Large intestine (tissue), 3 donors: ENCODE results near the gene ADSS1. TPM values are rescaled to one million over a fixed set of nuclear protein-coding genes. Genes with fewer than 3 reads are reported as not detected.
A peak's percentile ranks its signal among the peaks of the same experiment; 100 is the strongest.

ENCODE experiments used
- DNase-seq, 2 donors: peaks; one replicate each; pipeline versions ENCODE4 v3.0.0 to v3.0.0-alpha.2; 2013
- H3K27ac ChIP-seq: one replicate; pipeline ENCODE4 v1.5.1; 2013; ENCODE audit warnings: low read length
- H3K27me3 ChIP-seq: 2 replicates; pipeline ENCODE4 v1.6.1; 2013; ENCODE audit warnings: low read length; ENCODE audit not compliant: control insufficient read depth, insufficient read depth
- H3K36me3 ChIP-seq: 2 replicates; pipeline ENCODE4 v1.6.1; 2013; ENCODE audit warnings: low read length; ENCODE audit not compliant: control insufficient read depth, insufficient read depth
- H3K4me1 ChIP-seq: one replicate; pipeline ENCODE4 v1.6.1; 2013; ENCODE audit warnings: low read length; ENCODE audit not compliant: control insufficient read depth, insufficient read depth
- H3K4me3 ChIP-seq: one replicate; pipeline ENCODE4 v1.5.1; 2013; ENCODE audit warnings: low read length
- H3K9me3 ChIP-seq: one replicate; pipeline ENCODE4 v1.6.1; 2013; ENCODE audit warnings: mild to moderate bottlenecking, low read depth, low read length, moderate library complexity; ENCODE audit not compliant: control insufficient read depth
- WGBS: methylation state at CpG from one replicate; pipeline ENCODE4 v1.1.5; 2013; ENCODE audit warnings: low lambda C conversion rate; ENCODE audit not compliant: insufficient coverage; 5-methylcytosine and 5-hydroxymethylcytosine counted together
- polyA plus RNA-seq: library from polyadenylated mRNA; unstranded; fragments of 120-200 nt; gene quantifications from one replicate; pipeline ENCODE4 v1.2.1, GENCODE V29; 2013

ADSS1 gene
- polyA plus RNA-seq, 1 donor = 6.3 TPM

DNA sequence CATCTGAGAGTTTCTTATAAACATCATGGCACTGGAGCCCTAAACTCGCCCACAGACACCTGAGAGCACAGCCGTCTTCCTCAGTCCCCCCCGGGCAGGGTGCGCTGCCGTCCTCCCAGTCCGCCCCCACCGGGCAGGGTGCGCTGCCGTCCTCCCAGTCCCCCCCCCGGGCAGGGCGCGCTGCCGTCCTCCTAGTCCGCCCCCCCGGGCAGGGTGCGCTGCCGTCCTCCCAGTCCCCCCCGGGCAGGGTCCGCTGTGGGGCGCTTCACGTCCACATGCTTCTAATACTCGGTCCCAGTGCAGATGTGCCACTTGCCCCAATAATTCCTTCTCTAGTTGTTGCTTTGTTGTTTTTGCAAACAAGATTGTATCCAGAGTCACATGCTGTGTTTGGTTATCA lies 6.9 kb upstream of the ADSS1 start:
- Histone ChIP-seq H3K4me3 (no peak overlapping the region), H3K27ac (no peak overlapping the region), H3K9me3 (peaks cover 2% of the 10 kb centered on the region), H3K4me1 (no peaks in the 10 kb centered on the region), H3K36me3 (peaks cover 63% of the 10 kb centered on the region), H3K27me3 (no peaks in the 10 kb centered on the region)
- DNase-seq = no peak
- 100% methylated on average over 2 of the region's 22 CpGs for WGBS

DNA sequence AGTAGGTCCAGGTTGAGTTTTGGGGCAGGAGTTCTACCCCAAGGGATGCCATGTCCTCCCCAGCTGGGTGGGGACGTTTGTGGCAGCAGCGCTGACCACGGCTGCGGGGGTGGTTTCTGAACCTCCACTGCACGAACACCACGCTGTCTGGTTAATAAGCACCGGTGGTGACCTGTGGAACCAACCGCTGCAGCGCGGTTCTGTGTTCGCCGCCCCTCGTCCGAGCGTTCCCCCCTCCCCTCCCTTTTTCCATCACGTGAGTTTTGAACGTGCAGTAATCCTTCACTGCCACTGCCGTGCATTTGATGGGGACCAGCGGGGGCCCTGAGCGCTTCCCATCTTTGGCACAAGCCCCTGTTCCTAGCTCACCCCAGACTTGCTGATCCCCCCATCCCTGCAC lies 6.4 kb upstream of the ADSS1 start:
- H3K36me3 ChIP-seq = peaks cover 61% of the 10 kb centered on the region
- WGBS = no CpG with 5 or more reads among the region's 20 CpGs
- no peak overlapping the region for H3K4me3 ChIP-seq
- H3K27ac ChIP-seq = no peak overlapping the region
- no peaks in the 10 kb centered on the region for H3K4me1 ChIP-seq
- H3K9me3 ChIP-seq = peaks cover 2% of the 10 kb centered on the region
- H3K27me3 ChIP-seq = no peaks in the 10 kb centered on the region
- DNase-seq = no peak

DNA sequence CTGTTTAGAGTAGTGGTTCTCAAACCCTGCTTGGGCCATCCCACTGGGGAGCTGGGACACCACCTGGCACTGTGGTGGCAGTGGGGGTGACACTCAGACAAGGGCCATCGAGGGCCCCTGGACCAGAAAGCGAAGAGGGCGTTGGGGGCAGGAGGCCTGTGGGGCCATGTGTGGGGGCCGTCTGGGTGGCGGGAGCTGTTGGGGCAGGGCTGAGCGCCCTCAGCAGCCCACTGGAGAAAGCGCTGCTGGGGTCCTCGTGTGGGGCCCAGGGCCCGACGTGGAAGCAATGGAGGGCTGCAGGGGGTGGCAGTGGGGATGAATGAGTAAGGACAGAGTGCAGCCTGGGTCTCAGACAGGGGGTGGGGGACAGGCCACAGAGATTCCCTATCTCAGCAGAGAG lies 5.9 kb upstream of the ADSS1 start:
- Histone ChIP-seq H3K27me3 (no peaks in the 10 kb centered on the region), H3K27ac (no peak overlapping the region), H3K4me1 (peaks cover 3% of the 10 kb centered on the region), H3K9me3 (peaks cover 2% of the 10 kb centered on the region), H3K4me3 (no peak overlapping the region), H3K36me3 (peaks cover 56% of the 10 kb centered on the region)
- WGBS = no CpG with 5 or more reads among the region's 10 CpGs
- no peak for DNase-seq

DNA sequence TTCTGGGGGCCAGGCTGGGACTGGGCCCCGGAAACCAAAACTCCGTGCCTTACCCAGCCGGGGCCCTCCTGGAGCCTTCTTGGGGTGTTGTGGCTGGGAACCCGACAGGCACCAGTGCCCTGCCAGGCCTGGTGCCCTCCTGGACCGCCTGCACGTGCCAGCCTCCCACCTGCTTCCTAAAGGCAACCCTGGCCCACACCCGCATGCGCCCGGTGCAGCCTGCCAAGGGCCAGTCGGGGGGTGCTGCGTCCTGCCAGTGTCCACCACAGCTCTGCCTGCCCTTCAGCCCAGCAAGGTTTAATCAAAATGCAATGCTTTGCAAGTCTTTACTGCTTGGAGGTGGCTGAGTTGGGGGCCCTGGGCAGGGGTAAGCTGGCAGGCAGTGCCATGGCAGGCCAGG lies 5.2 kb upstream of the ADSS1 start:
- peaks cover 2% of the 10 kb centered on the region for H3K9me3 ChIP-seq
- H3K4me1 ChIP-seq = peaks cover 6% of the 10 kb centered on the region
- no peak overlapping the region for H3K4me3 ChIP-seq
- WGBS = no CpG with 5 or more reads among the region's 11 CpGs
- no peak for DNase-seq
- H3K36me3 ChIP-seq = peaks cover 49% of the 10 kb centered on the region
- no peak overlapping the region for H3K27ac ChIP-seq
- no peaks in the 10 kb centered on the region for H3K27me3 ChIP-seq

DNA sequence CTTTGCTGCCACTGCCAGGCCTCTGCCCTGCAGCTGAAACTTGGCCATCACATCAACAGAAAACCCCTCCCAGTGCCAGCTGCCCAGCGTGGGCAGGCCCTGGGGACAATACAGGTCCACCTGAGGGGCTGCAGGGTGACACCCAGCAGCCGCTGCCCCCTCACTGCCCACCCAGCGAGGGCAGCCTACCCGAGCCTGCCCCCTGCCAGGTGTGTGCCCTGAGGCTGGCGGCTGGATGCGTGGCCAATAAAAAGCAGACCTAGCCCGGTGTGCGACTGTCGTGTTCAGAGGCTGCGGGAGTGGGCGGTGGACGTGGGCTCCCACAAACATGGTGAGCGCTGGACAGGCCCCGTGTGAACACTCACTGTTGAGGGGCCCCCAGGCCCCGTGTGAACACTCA lies 4.7 kb upstream of the ADSS1 start:
- Histone ChIP-seq H3K9me3 (peaks cover 2% of the 10 kb centered on the region), H3K36me3 (peaks cover 44% of the 10 kb centered on the region), H3K27me3 (no peaks in the 10 kb centered on the region), H3K4me3 (no peak overlapping the region), H3K4me1 (peaks cover 6% of the 10 kb centered on the region), H3K27ac (no peak overlapping the region)
- DNase-seq = no peak
- no CpG with 5 or more reads among the region's 15 CpGs for WGBS

DNA sequence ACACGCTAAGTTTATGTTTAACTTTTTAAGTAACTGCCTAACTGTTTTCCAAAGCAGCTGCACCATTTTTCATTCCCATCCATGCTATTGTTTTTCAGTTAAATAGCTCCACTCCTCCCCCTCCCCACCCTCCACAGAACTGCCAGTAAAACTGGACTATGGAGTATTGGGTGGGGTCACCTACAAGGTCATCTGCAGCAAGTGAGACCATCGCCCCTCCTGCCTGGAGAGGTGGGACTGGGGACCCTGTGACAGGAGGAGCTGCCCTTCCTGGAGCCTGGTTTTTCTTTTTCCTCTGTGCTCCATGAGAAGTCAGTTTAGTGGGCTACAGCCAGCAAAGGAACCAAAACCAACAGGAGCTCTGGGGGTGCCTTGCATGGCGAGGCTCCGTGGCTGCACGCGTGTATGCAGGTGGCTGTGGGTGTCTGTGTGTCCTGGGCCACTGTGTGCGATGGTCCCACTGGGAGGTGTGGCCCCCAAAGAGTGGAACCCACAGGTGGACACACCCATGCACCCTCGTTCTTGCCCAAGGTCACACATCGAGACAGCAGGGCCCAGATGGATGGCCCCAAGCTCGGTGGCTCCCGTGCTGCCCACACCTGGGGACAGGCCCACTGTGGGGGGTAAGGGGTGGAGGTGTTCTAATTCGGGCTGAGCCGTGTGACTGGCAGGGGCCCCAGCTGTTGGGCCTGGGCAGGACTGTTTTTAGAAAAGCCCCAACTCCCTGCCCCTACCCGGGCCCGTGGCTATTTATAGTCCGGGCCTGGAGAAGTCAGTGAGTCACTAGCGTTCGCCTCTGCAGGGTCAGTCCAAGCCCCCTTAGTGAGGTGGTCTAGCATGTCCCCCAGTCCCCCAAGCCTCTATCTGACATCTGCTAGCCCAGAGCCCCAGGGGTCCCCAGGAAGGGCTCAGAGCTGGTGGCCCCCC lies 2.3 kb upstream of the ADSS1 start:
- Histone ChIP-seq H3K4me1 (peaks cover 19% of the 10 kb centered on the region), H3K27me3 (no peaks in the 10 kb centered on the region), H3K36me3 (peaks cover 24% of the 10 kb centered on the region), H3K9me3 (no peaks in the 10 kb centered on the region), H3K27ac (no peak overlapping the region), H3K4me3 (no peak overlapping the region)
- no CpG with 5 or more reads among the region's 18 CpGs for WGBS
- DNase-seq = no peak

DNA sequence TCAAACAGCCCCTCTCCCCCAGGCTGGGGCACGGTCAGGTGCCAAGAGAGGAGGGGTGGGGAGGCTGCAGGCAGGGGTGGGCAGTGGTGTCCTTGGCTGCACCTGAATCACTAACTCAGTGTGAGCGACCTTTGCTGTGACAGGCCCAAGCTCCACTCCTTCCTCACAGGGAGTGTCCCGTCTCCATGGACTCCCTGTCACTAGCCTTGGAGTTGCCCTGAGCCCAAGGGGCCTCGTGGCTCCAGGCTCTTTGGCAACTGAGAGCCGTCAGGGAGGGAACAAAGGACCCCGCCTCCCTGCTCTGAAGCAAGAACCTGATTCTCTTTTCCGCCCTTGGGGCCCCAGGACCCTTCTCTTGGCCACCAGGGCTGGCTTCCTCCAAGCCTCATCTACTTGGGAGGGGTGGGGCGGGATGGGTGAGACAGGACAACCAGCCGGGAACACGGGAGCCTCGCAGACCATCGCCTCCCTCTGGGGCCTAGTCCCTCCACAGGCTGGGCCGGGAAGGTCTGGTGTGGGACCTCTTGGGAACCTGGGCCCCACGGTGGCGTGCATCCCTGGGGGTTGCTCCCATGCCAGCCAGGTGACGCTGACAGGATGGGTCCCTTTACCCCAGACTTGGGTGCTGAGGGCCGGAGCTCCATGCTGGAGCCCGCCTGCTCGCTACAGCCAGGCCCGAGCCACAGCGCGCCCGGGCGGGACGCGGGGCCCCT lies 935 bp upstream of the ADSS1 start:
- H3K27ac ChIP-seq = no peak overlapping the region
- peak in 1 of 2 donors; percentile 22 for DNase-seq
- no peaks in the 10 kb centered on the region for H3K9me3 ChIP-seq
- H3K4me1 ChIP-seq = peaks cover 22% of the 10 kb centered on the region
- no peaks in the 10 kb centered on the region for H3K27me3 ChIP-seq
- no peak overlapping the region for H3K4me3 ChIP-seq
- H3K36me3 ChIP-seq = peaks cover 21% of the 10 kb centered on the region
- no CpG with 5 or more reads among the region's 26 CpGs for WGBS

DNA sequence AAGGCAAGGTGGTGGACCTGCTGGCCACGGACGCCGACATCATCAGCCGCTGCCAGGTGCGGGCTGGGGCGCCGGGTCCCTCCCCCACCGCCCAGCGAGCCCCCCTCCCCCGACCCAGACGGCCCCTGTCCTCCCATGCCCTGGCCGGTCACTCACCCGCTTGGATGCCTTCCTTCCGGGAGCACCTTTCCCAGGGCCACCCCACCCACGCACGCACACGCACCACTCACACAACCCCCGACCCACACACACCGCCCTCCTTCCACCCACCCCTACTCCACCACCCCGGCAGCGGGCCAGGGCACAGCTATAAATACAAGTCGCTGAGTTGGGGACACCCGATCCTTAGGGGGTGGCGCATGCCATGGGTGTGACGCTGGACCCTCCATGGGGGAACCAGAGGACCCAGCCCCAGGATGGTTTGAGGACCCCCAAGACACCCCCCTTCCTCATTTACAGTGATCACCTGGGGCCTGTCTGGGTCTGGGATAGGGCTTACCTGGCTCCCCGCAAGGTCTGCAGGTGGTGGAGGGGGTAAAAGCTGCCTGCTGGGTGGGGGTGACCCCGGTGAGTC lies 465 bp downstream of the ADSS1 start:
- Histone ChIP-seq H3K4me3 (peak overlapping the region; percentile 10), H3K27me3 (no peaks in the 10 kb centered on the region), H3K36me3 (peaks cover 13% of the 10 kb centered on the region), H3K27ac (no peak overlapping the region), H3K4me1 (peaks cover 22% of the 10 kb centered on the region), H3K9me3 (no peaks in the 10 kb centered on the region)
- DNase-seq = peak in 1 of 2 donors; percentile 50
- no CpG with 5 or more reads among the region's 27 CpGs for WGBS

DNA sequence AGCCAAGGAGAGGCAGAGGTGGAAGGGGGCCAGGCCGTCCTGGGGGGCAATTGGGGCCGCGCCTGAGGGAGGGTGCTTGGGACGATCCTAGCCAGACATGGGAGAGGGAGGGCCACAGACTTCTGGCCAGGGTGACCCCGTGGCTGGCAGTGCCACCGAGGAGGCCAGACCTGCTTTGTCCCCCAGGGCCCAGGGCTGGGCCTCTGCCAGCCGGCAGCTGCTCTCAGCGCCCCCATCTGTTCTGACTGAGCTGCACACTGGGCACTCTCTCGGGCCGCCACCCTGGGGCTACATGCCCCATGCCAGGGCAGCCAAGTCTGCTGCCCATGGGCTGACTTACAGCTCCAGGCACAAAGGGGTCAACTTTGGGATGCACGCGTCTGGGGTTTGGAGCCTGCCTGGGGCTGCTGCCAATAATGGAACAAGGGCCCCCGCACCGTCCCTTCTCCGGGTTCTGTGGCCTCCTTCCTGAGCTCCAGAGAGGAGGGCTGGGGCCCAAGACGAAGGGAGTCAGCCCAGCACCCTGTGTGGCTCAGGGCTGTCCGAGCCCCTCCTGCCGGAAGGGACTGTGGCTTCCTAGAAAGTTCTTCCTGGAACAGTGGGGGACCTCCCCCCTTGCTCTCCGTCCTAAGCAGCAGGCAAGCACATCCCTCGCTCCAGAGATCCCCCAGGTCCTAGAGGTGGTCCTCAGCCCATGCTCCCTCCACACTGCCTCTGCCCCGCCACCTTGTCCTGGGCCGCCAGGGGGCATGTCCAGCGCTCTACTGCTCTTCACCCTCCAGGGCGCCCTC lies 1.1 kb downstream of the ADSS1 start:
- Histone ChIP-seq H3K27ac (no peak overlapping the region), H3K4me3 (peak overlapping the region; percentile 10), H3K27me3 (no peaks in the 10 kb centered on the region), H3K4me1 (peaks cover 22% of the 10 kb centered on the region), H3K36me3 (peaks cover 13% of the 10 kb centered on the region), H3K9me3 (no peaks in the 10 kb centered on the region)
- no CpG with 5 or more reads among the region's 24 CpGs for WGBS
- peak; percentile 43 to 44 for DNase-seq
